GM19452 (cell line): ENCODE measurements around the gene CFAP99.
"Not testable (repeated sequence)": the region's sequence is repeated elsewhere in the genome, so short reads cannot be mapped to it uniquely, and the experiment has no call there.

Experiments used
- ATAC-seq: cut with Tn5 transposase; IDR thresholded peaks from one replicate; pipeline ENCODE4 v1.9.1; 2021; ENCODE audit not compliant: unreplicated experiment

CFAP99 gene

DNA sequence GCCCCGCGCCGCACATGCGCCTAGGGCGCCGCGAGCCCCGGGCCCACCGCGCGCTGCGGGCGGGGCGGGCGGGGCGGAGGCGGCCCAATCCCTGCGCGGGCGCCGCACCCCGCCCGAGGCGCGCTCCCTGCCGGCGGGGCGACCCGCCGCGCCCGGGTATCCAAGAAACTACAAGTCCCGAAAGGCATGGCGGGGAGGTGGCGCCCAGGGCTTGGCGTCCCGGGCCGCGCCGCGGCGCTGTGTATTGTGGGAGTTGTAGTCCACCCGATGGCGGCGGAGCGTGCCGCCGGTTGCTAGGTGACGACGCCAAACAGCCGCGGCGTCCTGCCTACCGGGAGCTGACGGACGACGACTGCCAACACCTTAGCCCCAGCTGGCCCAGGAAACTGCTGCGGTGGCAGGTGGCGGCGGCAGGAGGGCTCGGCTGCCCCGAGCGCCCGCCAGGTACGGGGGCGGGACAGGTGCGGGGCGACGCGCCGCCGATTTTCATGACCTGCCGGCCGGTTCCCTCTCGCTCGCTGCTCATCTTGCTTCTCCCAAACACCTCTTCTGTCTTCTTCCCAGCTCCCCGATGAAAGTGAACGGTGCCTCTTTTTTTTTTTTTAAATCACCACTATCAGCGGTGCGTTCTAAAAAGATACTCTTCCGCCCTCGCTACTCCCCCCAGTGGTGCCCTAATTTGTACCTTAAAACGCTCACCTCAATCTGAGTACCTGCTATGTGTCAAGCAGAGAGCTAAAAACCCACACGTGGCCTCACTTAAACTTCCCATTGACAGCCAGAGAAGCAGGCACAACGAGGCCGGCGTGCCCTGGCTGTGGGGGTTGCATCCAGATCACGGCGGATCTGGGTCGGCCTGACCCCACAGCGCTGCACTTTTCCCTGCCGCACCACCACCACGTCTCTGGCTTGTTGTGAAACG, at the start of gene CFAP99:
CFAP99 (plus strand) TSS at position 306 of the 922 bp plus-strand sequence.
- peak; percentile 86 for ATAC-seq

- ATAC-seq = no peak
Observed at GRCh38 chr4:2370597-2371320, 48.0 kb upstream of the CFAP99 start.

GRCh38 chr4:2371765-2372487, 46.8 kb upstream of the CFAP99 start:
- no peak for ATAC-seq

DNA sequence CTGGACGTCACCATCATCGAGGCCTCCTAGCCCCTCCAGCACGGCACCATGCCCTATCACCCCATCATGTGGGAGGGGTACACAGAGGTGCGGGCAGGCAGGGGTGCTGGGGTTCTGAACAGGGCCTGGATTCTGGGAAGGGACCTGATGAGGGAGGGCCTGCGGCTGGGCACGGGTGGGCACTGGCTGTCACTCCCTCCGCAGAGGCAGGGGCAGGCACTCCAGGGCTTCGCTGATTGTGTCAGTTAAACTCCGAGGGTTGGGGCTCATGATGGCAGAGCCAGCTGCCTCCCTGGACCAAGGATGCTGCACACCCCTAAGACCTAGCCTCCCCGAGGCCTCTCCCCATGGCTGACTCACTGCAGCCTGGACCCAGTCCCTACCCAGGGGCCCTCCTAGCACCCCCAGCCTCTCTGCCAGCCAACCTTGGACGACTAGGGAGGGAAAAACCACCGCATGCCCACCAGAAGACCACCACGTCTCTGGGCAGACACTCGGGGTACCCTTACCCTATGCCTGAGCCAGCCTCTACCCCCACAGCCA, 46.2 kb upstream of the CFAP99 start:
- no peak for ATAC-seq

DNA sequence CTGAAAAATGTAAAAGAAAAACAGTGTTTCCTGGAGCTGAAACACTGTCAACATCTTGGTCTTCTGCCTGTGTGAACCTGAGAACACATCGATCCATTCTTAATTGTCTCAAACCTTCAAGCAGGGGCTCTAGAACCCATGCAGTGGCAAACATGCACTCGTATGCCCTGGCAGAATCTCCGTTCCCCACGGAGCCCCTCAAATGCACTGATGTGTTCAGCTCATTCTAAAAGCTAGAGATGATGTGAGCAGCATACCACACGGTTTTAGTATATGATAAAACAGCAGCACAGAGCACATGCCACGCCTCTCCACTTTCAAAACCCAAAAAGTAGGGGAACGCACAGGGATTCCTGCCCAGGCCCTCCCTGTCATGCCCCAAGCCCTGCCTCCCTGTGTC, 45.2 kb upstream of the CFAP99 start:
- ATAC-seq = no peak

GRCh38 chr4:2375427-2375826, 43.3 kb upstream of the CFAP99 start:
- no peak for ATAC-seq

DNA sequence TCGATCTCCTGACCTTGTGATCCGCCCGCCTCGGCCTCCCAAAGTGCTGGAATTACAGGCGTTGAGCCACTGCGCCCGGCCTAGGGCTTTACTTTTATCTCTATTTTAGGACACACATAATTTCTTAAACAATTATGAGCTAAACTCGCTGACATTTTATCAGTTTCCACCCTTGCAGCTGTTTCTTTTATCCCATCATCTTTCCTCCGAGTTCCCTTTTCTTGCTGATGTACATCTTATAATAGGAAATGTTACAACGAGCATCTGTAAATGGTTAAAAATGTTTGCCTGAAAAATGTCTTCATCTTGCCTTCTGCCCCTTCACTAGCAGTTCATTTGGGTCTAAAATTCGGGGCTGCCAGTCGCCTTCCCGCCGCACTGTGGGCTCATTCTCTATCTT, 41.5 kb upstream of the CFAP99 start:
- no peak for ATAC-seq

GRCh38 chr4:2378401-2378800, 40.4 kb upstream of the CFAP99 start:
- ATAC-seq = no peak

DNA sequence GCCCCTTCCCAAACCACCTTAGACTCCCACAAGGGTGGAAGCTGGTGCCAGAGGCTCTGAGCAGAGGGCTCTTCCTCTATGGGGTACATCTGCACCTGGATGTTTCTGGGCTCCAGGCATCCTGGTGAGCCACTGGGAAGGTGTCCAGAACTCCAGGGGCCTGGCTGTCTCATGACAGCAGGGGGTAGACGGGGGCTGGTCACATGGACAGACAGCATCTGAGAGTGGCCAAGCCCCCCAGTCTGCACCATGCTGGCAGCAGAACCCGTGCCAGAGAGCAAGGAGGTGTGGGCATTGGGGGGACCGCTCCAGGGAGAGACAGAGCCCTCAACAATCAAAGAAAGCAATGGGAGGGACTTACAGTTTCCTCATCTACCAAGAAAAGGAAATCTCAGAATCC, 39.9 kb upstream of the CFAP99 start:
- ATAC-seq = no peak

- not testable (repeated sequence) for ATAC-seq
Observed at GRCh38 chr4:2380589-2380988, 38.2 kb upstream of the CFAP99 start.

DNA sequence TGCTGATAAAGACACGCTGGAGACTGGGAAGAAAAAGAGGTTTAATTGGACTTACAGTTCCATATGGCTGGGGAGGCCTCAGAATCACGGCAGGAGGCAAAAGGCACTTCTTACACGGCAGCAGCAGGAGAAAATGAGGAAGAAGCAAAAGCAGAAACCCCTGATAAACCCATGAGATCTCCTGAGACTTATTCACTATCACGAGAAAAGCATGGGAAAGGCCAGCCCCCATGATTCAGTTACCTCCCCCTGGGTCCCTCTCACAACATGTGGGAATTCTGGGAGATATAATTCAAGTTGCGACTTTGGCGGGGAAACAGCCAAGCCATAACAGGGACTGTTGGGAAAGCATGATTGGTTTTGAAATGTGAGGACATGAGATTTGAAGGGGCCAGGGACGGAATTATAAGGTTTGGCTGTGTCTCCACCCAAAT, 36.0 kb upstream of the CFAP99 start:
- not testable (repeated sequence) for ATAC-seq

DNA sequence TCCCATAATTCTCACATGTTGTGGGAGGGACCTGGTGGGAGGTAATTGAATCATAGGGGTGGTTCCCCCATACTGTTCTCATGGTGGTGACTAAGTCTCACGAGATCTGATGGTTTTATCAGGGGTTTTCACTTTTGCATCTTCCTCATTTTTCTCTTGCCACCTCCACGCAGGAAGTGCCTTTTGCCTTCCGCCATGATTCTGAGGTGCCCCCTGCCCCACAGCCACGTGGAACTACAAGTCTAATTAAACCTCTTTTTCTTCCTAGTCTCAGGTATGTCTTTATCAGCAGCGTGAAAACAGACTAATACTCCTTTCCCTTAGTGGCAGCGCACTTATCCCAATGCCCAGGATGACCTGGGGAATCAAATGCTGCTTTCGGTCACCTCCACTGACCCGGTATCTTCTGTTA, 35.5 kb upstream of the CFAP99 start:
- not testable (repeated sequence) for ATAC-seq

- ATAC-seq = no peak
Observed at GRCh38 chr4:2383760-2384159, 35.0 kb upstream of the CFAP99 start.

GRCh38 chr4:2384245-2384644, 34.5 kb upstream of the CFAP99 start:
- ATAC-seq = no peak

DNA sequence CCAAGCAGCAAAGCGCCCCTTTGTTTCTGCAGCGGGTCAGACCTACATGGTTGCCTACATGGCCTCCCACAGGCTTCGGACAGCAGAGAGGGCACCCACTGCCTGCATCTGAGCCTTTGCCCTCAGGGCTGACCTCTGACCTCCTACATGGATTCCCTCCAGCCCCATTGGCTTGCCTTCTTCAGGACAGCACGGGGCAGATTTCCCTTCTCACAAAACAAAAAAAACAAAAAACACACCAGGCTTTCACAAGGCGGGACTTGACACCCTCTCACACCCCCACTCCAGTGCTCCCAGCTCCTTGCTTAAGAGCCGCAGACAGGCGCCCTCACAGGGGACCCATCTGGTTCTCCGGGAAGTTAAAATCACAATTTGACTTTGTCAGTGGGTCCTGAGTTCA, 33.2 kb upstream of the CFAP99 start:
- no peak for ATAC-seq

GRCh38 chr4:2386717-2387116, 32.0 kb upstream of the CFAP99 start:
- ATAC-seq = no peak

DNA sequence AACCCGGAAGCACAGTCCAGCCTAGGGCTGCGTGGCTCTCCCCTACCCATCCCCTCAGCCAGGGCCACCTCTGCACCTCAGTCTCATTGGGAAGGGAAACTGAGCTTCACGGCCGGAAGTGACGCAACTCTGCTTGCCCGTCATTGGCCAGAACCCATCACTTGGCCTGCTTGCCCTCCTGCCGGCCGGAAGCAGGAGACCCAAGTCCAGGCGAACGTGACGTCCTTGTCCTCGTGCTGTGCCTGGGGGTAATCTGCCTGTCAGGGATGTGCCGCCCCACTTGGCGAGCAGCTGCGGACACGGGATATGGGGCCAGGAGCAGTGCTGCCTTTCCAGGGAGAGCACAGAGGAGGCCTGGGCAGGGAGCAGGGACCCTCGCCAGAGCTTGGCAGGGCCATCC, 31.5 kb upstream of the CFAP99 start:
- ATAC-seq = no peak

DNA sequence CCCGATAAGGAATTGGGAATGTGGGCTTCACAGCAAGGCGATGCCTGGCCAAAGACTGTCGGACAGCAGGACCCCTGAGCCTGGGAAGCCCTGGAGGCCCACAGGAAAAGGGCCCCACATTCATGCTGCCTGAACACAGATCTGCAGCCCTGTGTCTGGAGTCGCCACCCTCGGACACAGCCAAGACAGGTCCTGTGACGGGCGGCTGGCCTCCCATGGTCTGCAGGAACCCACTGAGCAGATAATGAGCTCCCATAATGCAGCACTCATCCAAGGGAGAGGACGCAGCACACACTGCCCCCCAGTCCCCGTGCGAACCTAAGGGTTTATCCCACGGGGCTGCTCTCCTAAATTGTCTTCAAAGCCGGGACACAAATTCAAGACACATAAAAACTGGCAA, 30.9 kb upstream of the CFAP99 start:
- no peak for ATAC-seq

- no peak for ATAC-seq
Observed at GRCh38 chr4:2388429-2389182, 30.1 kb upstream of the CFAP99 start.

GRCh38 chr4:2389691-2390090, 29.1 kb upstream of the CFAP99 start:
- ATAC-seq = no peak
